Measurements from ENCODE around the gene SLC37A1. TPM values are rescaled to one million over a fixed set of nuclear protein-coding genes. Genes with fewer than 3 reads are reported as not detected.

SLC37A1 gene
- total RNA-seq, 1 donor from 2014 or later: 4.8 TPM

DNA sequence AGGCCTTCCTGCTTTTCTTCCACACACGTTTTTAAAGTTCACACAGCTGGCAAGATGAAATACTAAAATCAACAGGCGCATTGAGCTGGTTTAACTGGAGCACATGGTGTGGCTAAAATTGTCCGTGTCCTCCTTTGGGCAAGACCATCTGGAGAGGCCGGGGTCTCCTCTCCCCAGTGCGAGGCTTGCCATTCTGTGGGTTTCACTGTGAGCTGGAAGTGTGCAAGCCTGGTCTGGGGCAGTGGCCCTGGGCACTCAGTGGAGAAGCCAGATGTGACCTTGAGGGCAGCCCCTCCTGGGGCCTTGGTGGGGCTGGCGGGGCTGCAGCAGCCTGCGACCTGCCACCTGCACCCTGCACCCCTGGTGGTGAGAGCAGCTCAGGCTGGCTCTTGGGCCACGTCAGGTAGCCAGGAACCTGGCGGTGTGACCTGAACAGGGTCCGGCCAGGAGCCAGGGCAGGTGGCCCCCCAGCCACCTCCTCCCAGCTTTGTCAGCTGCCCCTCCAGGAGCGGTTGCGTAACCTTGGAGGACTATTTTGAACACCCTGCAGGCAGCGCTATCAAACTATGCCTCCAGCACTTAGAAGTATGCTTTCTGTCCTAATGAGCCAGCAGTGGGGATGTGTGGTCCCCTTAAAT lies 52.4 kb downstream of the SLC37A1 start:
- Mint-ChIP-seq H3K9me3 (ENCODE audit: low read depth) (no peaks in the 10 kb centered on the region), H3K4me3 (ENCODE audit: unreplicated experiment) (no peak overlapping the region), H3K27me3 (ENCODE audit: low read depth) (no peaks in the 10 kb centered on the region), H3K36me3 (ENCODE audit: low read depth) (peaks cover 11% of the 10 kb centered on the region), H3K27ac (ENCODE audit: unreplicated experiment) (no peak overlapping the region), H3K4me1 (ENCODE audit: low read depth) (no peaks in the 10 kb centered on the region)
- TF ChIP-seq, protein P1, sequence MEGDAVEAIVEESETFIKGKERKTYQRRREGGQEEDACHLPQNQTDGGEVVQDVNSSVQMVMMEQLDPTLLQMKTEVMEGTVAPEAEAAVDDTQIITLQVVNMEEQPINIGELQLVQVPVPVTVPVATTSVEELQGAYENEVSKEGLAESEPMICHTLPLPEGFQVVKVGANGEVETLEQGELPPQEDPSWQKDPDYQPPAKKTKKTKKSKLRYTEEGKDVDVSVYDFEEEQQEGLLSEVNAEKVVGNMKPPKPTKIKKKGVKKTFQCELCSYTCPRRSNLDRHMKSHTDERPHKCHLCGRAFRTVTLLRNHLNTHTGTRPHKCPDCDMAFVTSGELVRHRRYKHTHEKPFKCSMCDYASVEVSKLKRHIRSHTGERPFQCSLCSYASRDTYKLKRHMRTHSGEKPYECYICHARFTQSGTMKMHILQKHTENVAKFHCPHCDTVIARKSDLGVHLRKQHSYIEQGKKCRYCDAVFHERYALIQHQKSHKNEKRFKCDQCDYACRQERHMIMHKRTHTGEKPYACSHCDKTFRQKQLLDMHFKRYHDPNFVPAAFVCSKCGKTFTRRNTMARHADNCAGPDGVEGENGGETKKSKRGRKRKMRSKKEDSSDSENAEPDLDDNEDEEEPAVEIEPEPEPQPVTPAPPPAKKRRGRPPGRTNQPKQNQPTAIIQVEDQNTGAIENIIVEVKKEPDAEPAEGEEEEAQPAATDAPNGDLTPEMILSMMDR (IDR thresholded peaks at IDR 0.05): no peak
- no peak for DNase-seq (ENCODE audit: low spot score)

DNA sequence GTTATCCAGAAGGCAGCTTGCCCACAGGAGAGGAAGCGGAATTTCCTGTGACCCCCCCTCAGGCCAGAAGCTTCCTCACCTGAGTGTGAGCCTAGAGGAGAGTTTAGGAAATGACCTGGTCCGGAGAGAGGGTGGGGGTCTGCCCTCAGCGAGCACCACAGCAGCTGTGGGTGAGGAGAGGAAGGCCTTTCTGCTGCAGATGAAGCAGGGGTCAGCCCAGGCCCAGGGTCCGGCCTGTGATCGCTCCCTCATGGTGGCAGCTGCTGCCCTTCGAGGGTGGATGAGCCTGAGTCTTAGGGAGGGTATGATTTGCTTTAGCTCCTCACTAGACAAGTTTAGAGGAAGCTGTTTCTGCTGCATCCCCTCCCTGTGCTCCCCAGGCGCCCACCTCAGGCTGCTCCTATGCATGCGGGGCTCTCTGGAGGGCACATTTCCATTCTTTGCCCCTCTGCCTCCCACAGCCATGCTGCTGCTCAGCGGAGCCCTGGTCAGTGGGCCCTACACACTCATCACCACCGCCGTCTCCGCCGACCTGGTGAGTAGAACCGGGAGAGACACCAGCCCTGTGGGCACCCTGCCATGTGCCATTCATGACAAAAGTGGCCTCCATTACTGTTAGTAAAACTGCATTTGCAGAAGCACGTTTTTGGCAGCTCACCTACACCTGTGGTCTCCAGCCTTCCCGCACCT lies 53.0 kb downstream of the SLC37A1 start:
- Mint-ChIP-seq H3K27ac (ENCODE audit: unreplicated experiment) (no peak overlapping the region), H3K27me3 (ENCODE audit: low read depth) (no peaks in the 10 kb centered on the region), H3K4me3 (ENCODE audit: unreplicated experiment) (no peak overlapping the region), H3K4me1 (ENCODE audit: low read depth) (no peaks in the 10 kb centered on the region), H3K9me3 (ENCODE audit: low read depth) (no peaks in the 10 kb centered on the region), H3K36me3 (ENCODE audit: low read depth) (peaks cover 12% of the 10 kb centered on the region)
- no peak for DNase-seq (ENCODE audit: low spot score)
- TF ChIP-seq, protein P1 (IDR thresholded peaks at IDR 0.05): no peak

DNA sequence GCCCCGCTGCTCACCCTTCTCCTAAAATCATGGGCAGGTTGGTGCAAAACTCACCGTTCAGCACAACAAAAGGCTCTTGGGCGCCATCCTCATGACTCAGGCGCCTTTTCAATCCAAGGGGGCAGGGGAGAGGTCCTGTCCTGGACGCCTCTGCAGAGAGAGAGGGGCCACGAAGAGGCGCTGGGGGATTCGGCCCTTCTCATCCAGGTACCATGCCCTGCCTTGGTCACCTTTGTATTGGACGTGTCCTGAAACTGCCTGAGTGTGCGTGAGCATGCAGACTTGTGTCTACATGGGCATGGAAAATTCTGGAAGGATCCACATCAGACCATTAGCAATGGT lies 53.5 kb downstream of the SLC37A1 start:
- no peak overlapping the region for H3K4me3 Mint-ChIP-seq (ENCODE audit: unreplicated experiment)
- H3K4me1 Mint-ChIP-seq (ENCODE audit: low read depth): no peaks in the 10 kb centered on the region
- TF ChIP-seq, protein P1 (IDR thresholded peaks at IDR 0.05): no peak
- H3K9me3 Mint-ChIP-seq (ENCODE audit: low read depth): no peaks in the 10 kb centered on the region
- no peak overlapping the region for H3K27ac Mint-ChIP-seq (ENCODE audit: unreplicated experiment)
- DNase-seq (ENCODE audit: low spot score): no peak
- H3K27me3 Mint-ChIP-seq (ENCODE audit: low read depth): no peaks in the 10 kb centered on the region
- peaks cover 9% of the 10 kb centered on the region for H3K36me3 Mint-ChIP-seq (ENCODE audit: low read depth)

DNA sequence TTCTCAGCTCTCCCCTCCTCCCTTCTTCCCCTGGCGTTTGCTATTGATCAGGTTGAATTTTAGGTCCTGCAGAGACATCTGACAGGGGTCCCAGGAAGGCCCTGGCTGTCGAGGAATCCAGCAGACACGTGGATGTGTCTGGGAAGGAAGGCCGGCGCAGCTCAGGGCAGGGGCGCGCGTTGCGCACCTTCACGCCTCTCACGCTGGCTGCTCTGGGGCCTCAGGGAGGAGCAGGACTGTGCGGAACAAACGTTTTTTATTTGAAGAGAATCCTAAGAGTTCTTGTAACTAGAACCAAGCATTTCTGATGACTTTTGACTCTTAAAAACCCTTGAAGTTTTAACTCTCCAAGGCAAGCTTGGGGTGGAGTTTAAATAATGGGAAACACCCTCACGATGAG lies 54.2 kb downstream of the SLC37A1 start:
- H3K4me3 Mint-ChIP-seq (ENCODE audit: unreplicated experiment): no peak overlapping the region
- TF ChIP-seq, protein P1 (IDR thresholded peaks at IDR 0.05): no peak
- no peak overlapping the region for H3K27ac Mint-ChIP-seq (ENCODE audit: unreplicated experiment)
- no peak for DNase-seq (ENCODE audit: low spot score)
- no peaks in the 10 kb centered on the region for H3K4me1 Mint-ChIP-seq (ENCODE audit: low read depth)
- H3K27me3 Mint-ChIP-seq (ENCODE audit: low read depth): no peaks in the 10 kb centered on the region
- H3K36me3 Mint-ChIP-seq (ENCODE audit: low read depth): peaks cover 7% of the 10 kb centered on the region
- H3K9me3 Mint-ChIP-seq (ENCODE audit: low read depth): no peaks in the 10 kb centered on the region

DNA sequence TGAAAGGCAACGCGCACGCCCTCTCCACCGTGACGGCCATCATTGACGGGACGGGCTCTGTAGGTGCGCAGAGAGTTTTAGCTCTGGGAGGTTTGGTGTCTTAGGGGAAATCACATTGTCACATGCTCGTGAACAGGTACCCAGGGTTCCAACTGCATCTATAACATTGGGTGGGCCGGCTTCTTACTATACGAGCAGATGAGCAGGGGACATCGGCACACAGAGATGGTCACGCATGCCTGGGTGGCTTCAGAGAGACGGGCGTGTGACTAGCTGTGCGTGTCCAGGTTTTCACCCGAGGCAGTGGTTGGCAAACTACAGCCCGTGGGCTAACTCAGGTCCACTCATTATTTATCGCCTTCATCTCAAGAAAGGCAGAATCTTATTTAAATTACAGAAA lies 54.7 kb downstream of the SLC37A1 start:
- H3K27me3 Mint-ChIP-seq (ENCODE audit: low read depth): no peaks in the 10 kb centered on the region
- no peak overlapping the region for H3K4me3 Mint-ChIP-seq (ENCODE audit: unreplicated experiment)
- H3K36me3 Mint-ChIP-seq (ENCODE audit: low read depth): peaks cover 7% of the 10 kb centered on the region
- H3K9me3 Mint-ChIP-seq (ENCODE audit: low read depth): no peaks in the 10 kb centered on the region
- no peak overlapping the region for H3K27ac Mint-ChIP-seq (ENCODE audit: unreplicated experiment)
- no peak for DNase-seq (ENCODE audit: low spot score)
- H3K4me1 Mint-ChIP-seq (ENCODE audit: low read depth): no peaks in the 10 kb centered on the region
- TF ChIP-seq, protein P1 (IDR thresholded peaks at IDR 0.05): no peak

All from chondrocyte (in vitro differentiated cells).